ENCODE results near the gene TMEM131.

Gene TMEM131

GRCh38 chr2:97752342-97753334 lies 243.1 kb downstream of the TMEM131 start:
- Histone ChIP-seq H3K9ac (ENCODE audit: low read length) (no peak overlapping the region), H3K9me3 (ENCODE audit: insufficient read depth, low read length) (no peaks in the 10 kb centered on the region), H4K20me1 (ENCODE audit: insufficient read depth, low read length) (no peaks in the 10 kb centered on the region), H3K4me2 (ENCODE audit: low read length) (no peak overlapping the region), H3K27me3 (ENCODE audit: low read depth, low read length) (no peaks in the 10 kb centered on the region), H3K4me3 (ENCODE audit: low read length) (no peak overlapping the region), H2AFZ (ENCODE audit: low read depth, low read length) (no peak overlapping the region), H3K4me1 (ENCODE audit: low read length) (peaks cover 4% of the 10 kb centered on the region; the same call in 1 of the 2 replicates), H3K79me2 (ENCODE audit: low read length) (no peaks in the 10 kb centered on the region), H3K27ac (ENCODE audit: low read length) (no peak overlapping the region), H3K36me3 (replicated peaks; ENCODE audit: low read depth, low read length) (peaks cover 60% of the 10 kb centered on the region)
- no peak for TF ChIP-seq EZH2phosphoT487 (IDR thresholded peaks at IDR 0.05; ENCODE audit: low read depth)
- no peak for TF ChIP-seq CTCF (IDR thresholded peaks at IDR 0.05; ENCODE audit: low read depth, low read length)

GRCh38 chr2:97751752-97752151 lies 244.0 kb downstream of the TMEM131 start:
- Histone ChIP-seq H4K20me1 (ENCODE audit: insufficient read depth, low read length) (no peaks in the 10 kb centered on the region), H3K4me2 (ENCODE audit: low read length) (no peak overlapping the region), H3K36me3 (replicated peaks; ENCODE audit: low read depth, low read length) (peaks cover 58% of the 10 kb centered on the region), H3K9ac (ENCODE audit: low read length) (no peak overlapping the region), H3K27me3 (ENCODE audit: low read depth, low read length) (no peaks in the 10 kb centered on the region), H3K4me3 (ENCODE audit: low read length) (no peak overlapping the region), H3K27ac (ENCODE audit: low read length) (no peak overlapping the region), H2AFZ (ENCODE audit: low read depth, low read length) (no peak overlapping the region), H3K79me2 (ENCODE audit: low read length) (no peaks in the 10 kb centered on the region), H3K9me3 (ENCODE audit: insufficient read depth, low read length) (no peaks in the 10 kb centered on the region), H3K4me1 (ENCODE audit: low read length) (peaks cover 4% of the 10 kb centered on the region; the same call in 1 of the 2 replicates)
- no peak for TF ChIP-seq EZH2phosphoT487 (IDR thresholded peaks at IDR 0.05; ENCODE audit: low read depth)
- TF ChIP-seq CTCF (IDR thresholded peaks at IDR 0.05; ENCODE audit: low read depth, low read length), result no peak

GRCh38 chr2:97750017-97750416 lies 245.7 kb downstream of the TMEM131 start:
- H3K9me3 ChIP-seq (ENCODE audit: insufficient read depth, low read length), result no peaks in the 10 kb centered on the region
- no peak overlapping the region for H3K4me3 ChIP-seq (ENCODE audit: low read length)
- no peaks in the 10 kb centered on the region for H3K27me3 ChIP-seq (ENCODE audit: low read depth, low read length)
- no peaks in the 10 kb centered on the region for H4K20me1 ChIP-seq (ENCODE audit: insufficient read depth, low read length)
- H2AFZ ChIP-seq (ENCODE audit: low read depth, low read length), result no peak overlapping the region
- no peak overlapping the region for H3K27ac ChIP-seq (ENCODE audit: low read length)
- H3K36me3 ChIP-seq (replicated peaks; ENCODE audit: low read depth, low read length), result peaks cover 51% of the 10 kb centered on the region
- no peak overlapping the region for H3K4me2 ChIP-seq (ENCODE audit: low read length)
- TF ChIP-seq EZH2phosphoT487 (IDR thresholded peaks at IDR 0.05; ENCODE audit: low read depth) (no peak), CTCF (IDR thresholded peaks at IDR 0.05; ENCODE audit: low read depth, low read length) (no peak)
- H3K9ac ChIP-seq (ENCODE audit: low read length), result no peak overlapping the region
- H3K4me1 ChIP-seq (ENCODE audit: low read length), result peaks cover 4% of the 10 kb centered on the region; the same call in 1 of the 2 replicates
- H3K79me2 ChIP-seq (ENCODE audit: low read length), result no peaks in the 10 kb centered on the region

- no peak overlapping the region for H3K4me2 ChIP-seq (ENCODE audit: low read length)
- no peak for TF ChIP-seq CTCF (IDR thresholded peaks at IDR 0.05; ENCODE audit: low read depth, low read length)
- no peak for TF ChIP-seq EZH2phosphoT487 (IDR thresholded peaks at IDR 0.05; ENCODE audit: low read depth)
- H3K27ac ChIP-seq (ENCODE audit: low read length), result no peak overlapping the region
- H3K79me2 ChIP-seq (ENCODE audit: low read length), result no peaks in the 10 kb centered on the region
- no peaks in the 10 kb centered on the region for H3K9me3 ChIP-seq (ENCODE audit: insufficient read depth, low read length)
- peaks cover 4% of the 10 kb centered on the region; the same call in 1 of the 2 replicates for H3K4me1 ChIP-seq (ENCODE audit: low read length)
- H3K9ac ChIP-seq (ENCODE audit: low read length), result no peak overlapping the region
- H3K27me3 ChIP-seq (ENCODE audit: low read depth, low read length), result no peaks in the 10 kb centered on the region
- no peak overlapping the region for H3K4me3 ChIP-seq (ENCODE audit: low read length)
- H2AFZ ChIP-seq (ENCODE audit: low read depth, low read length), result no peak overlapping the region
- no peaks in the 10 kb centered on the region for H4K20me1 ChIP-seq (ENCODE audit: insufficient read depth, low read length)
- H3K36me3 ChIP-seq (replicated peaks; ENCODE audit: low read depth, low read length), result peaks cover 48% of the 10 kb centered on the region
Observed at GRCh38 chr2:97749581-97749980, 246.2 kb downstream of the TMEM131 start.

Measured in OCI-LY3 (cell line).